Liver (tissue), 9 donors: ENCODE data around the gene GARIN5A. TPM values are rescaled to one million over a fixed set of nuclear protein-coding genes. Genes with fewer than 3 reads are reported as not detected.
A peak's percentile ranks its signal among the peaks of the same experiment; 100 is the strongest.

Experiments
- DNase-seq: peaks from one replicate; pipeline ENCODE4 v3.0.0-alpha.2; 2017; ENCODE audit warnings: low spot score
- H3K27ac ChIP-seq, 2 donors: one replicate each; pipeline ENCODE4 v1.7.0; 2013; ENCODE audit warnings: inconsistent platforms in 2 of 2, low read length in 2 of 2, control low read depth in 1 of 2, low read depth in 1 of 2, mild to moderate bottlenecking in 1 of 2
- H3K27me3 ChIP-seq, 4 donors: one replicate each; pipeline versions ENCODE4 v1.6.1 to v1.7.0; 2013; ENCODE audit warnings: low read length in 3 of 4, inconsistent platforms in 1 of 4, mild to moderate bottlenecking in 1 of 4, moderate library complexity in 1 of 4; ENCODE audit not compliant: control insufficient read depth in 4 of 4, insufficient read depth in 4 of 4
- H3K36me3 ChIP-seq, 4 donors: one replicate each; pipeline versions ENCODE4 v1.6.1 to v1.7.0; 2013; ENCODE audit warnings: low read length in 3 of 4, mild to moderate bottlenecking in 3 of 4, low read depth in 1 of 4, moderate library complexity in 1 of 4; ENCODE audit not compliant: control insufficient read depth in 4 of 4, insufficient read depth in 3 of 4
- H3K4me1 ChIP-seq, 4 donors: one replicate each; pipeline versions ENCODE4 v1.6.1 to v1.7.0; 2013; ENCODE audit warnings: low read length in 3 of 4, mild to moderate bottlenecking in 3 of 4, moderate library complexity in 1 of 4; ENCODE audit not compliant: control insufficient read depth in 4 of 4, insufficient read depth in 4 of 4
- H3K4me3 ChIP-seq, 3 donors: one replicate each; pipeline versions ENCODE4 v1.6.1 to v1.7.0; 2013; ENCODE audit warnings: low read length in 3 of 3, control low read depth in 1 of 3, low read depth in 1 of 3, mild to moderate bottlenecking in 1 of 3
- H3K9ac ChIP-seq, 2 donors: one replicate each; pipeline ENCODE4 v1.7.0; 2013; ENCODE audit warnings: low read length in 2 of 2, mild to moderate bottlenecking in 2 of 2, moderate library complexity in 2 of 2, control low read depth in 1 of 2, low read depth in 1 of 2
- H3K9me3 ChIP-seq, 4 donors: one replicate each; pipeline versions ENCODE4 v1.6.1 to v1.7.0; 2013; ENCODE audit warnings: low read length in 3 of 4; ENCODE audit not compliant: control insufficient read depth in 4 of 4
- EGR1 ChIP-seq, 2 donors: IDR thresholded peaks; 2 replicates each; pipeline ENCODE4 v1.6.1; 2016 to 2018; ENCODE audit warnings: antibody characterized with exemption in 2 of 2, low read depth in 2 of 2
- FOXA1 ChIP-seq: IDR thresholded peaks from 2 replicates; pipeline ENCODE4 v1.6.1; 2016; ENCODE audit warnings: antibody characterized with exemption
- GABPA ChIP-seq, 2 donors: IDR thresholded peaks in 1 of 2; conservative IDR thresholded peaks in 1 of 2; 2 replicates each; pipeline ENCODE4 v1.6.1; 2016; ENCODE audit warnings: antibody characterized with exemption in 2 of 2, mild to moderate bottlenecking in 1 of 2, moderate library complexity in 1 of 2
- HNF4A ChIP-seq, 2 donors: conservative IDR thresholded peaks; 2 replicates each; pipeline ENCODE4 v1.6.1; 2016; ENCODE audit warnings: antibody characterized with exemption in 2 of 2, mild to moderate bottlenecking in 2 of 2
- HNF4G ChIP-seq: IDR thresholded peaks from 2 replicates; pipeline ENCODE4 v1.6.1; 2016; ENCODE audit warnings: antibody characterized with exemption
- JUND ChIP-seq, 2 donors: IDR thresholded peaks; 2 replicates each; pipeline ENCODE4 v1.6.1; 2016; ENCODE audit warnings: antibody characterized with exemption in 2 of 2
- NR2F2 ChIP-seq: IDR thresholded peaks from 2 replicates; pipeline ENCODE4 v1.6.1; 2016; ENCODE audit warnings: antibody characterized with exemption
- RAD21 ChIP-seq, 2 donors: IDR thresholded peaks; 2 replicates each; pipeline ENCODE4 v1.6.1; 2016; ENCODE audit warnings: antibody characterized with exemption in 2 of 2, mild to moderate bottlenecking in 2 of 2
- RXRA ChIP-seq, 2 donors: IDR thresholded peaks; 2 replicates each; pipeline ENCODE4 v1.6.1; 2017 to 2018; ENCODE audit warnings: antibody characterized with exemption in 2 of 2, mild to moderate bottlenecking in 1 of 2
- SP1 ChIP-seq: IDR thresholded peaks from 2 replicates; pipeline ENCODE4 v1.6.1; 2018; ENCODE audit warnings: antibody characterized with exemption, mild to moderate bottlenecking
- TAF1 ChIP-seq: conservative IDR thresholded peaks from 2 replicates; pipeline ENCODE4 v1.6.1; 2016; ENCODE audit warnings: antibody characterized with exemption, mild to moderate bottlenecking
- YY1 ChIP-seq: IDR thresholded peaks from 2 replicates; pipeline ENCODE4 v1.6.1; 2016; ENCODE audit warnings: antibody characterized with exemption, mild to moderate bottlenecking
- WGBS: extraction: QIAGEN DNeasy Blood & Tissue Kit; methylation state at CpG from one replicate; pipeline ENCODE4 v1.1.7; 2013; 5-methylcytosine and 5-hydroxymethylcytosine counted together
- polyA plus RNA-seq, 2 donors: library from polyadenylated mRNA; stranded (reverse) in 1 of 2; unstranded in 1 of 2; fragments of 200-250 nt in 1 of 2; fragments of >200 nt in 1 of 2; fragmentation: Nextera tagmentation in 1 of 2; extraction: Ambion mirVana in 1 of 2; gene quantifications; one replicate each; pipeline versions ENCODE4 v1.2.1 to v1.2.3, GENCODE V29; 2013 to 2015
- total RNA-seq, 2 donors: library from RNA; depleted of rRNA; stranded (reverse); fragments of >200 nt; gene quantifications; one replicate each; pipeline ENCODE4 v1.2.3, GENCODE V29; 2014
- TF ChIP-seq, protein P1 (sequence below): IDR thresholded peaks from 2 replicates; pipeline ENCODE4 v1.6.1; 2016; ENCODE audit warnings: antibody characterized with exemption
- TF ChIP-seq, protein P2 (sequence below): IDR thresholded peaks from 2 replicates; pipeline ENCODE4 v1.6.1; 2016; ENCODE audit warnings: antibody characterized with exemption
- TF ChIP-seq, protein P3 (sequence below): IDR thresholded peaks from 2 replicates; pipeline ENCODE4 v1.6.1; 2016; ENCODE audit warnings: antibody characterized with exemption
- TF ChIP-seq, protein P4 (sequence below): IDR thresholded peaks from 2 replicates; pipeline ENCODE4 v1.6.1; 2016; ENCODE audit warnings: antibody characterized with exemption, mild to moderate bottlenecking
- TF ChIP-seq, protein P5 (sequence below): fragments of 150-350 bp; IDR thresholded peaks from 2 replicates; pipeline ENCODE4 v1.5.1; 2017; ENCODE audit warnings: improper control_type of control experiment, low read depth, low read length; ENCODE audit not compliant: missing input control
- donor health status: healthy.
- donor health status: healthy.
- donor health status: healthy.
- donor health status: healthy.
- donor health status: healthy.

The GARIN5A gene
- total and polyA plus RNA-seq, 4 donors = 0.42 to 1.7 (median 1.1) TPM

DNA sequence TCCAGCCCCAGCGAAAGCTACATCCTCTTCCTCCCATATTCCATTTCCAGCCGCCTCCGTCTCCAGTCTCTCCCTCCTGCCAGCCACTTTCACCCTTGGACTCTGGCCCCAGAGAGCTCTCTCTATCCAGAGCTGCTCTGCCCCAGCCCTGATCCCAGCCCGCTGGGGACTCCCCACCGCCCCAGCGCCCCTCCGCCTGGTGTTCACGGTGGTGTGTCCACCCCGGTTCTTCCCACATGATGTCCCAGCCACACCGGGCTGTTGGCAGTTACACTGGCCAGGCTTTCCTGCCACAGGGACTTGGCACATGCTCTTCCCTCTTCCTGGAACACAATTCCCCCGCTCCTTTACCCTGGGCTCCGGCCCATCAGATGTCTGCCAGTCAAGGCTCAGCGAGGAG lies 11.6 kb downstream of the GARIN5A start:
- H3K27me3 ChIP-seq = no peaks in the 10 kb centered on the region
- DNase-seq = no peak
- no peaks in the 10 kb centered on the region for H3K36me3 ChIP-seq
- TF ChIP-seq RXRA (IDR thresholded peaks at IDR 0.05) (no peak), TAF1 (no peak), NR2F2 (no peak), HNF4A (conservative IDR thresholded peaks at IDR 0.05) (peak in 1 of 2 donors; percentile 32), YY1 (no peak), SP1 (peak; percentile 14), GABPA (IDR thresholded peaks at IDR 0.05 in 1 of 2, conservative IDR thresholded peaks at IDR 0.05 in 1 of 2) (no peak), HNF4G (no peak), JUND (IDR thresholded peaks at IDR 0.05) (no peak), RAD21 (IDR thresholded peaks at IDR 0.05) (no peak), EGR1 (IDR thresholded peaks at IDR 0.05; ENCODE audit: low read depth in 2 of 2) (no peak), FOXA1 (no peak)
- TF ChIP-seq, protein P1, sequence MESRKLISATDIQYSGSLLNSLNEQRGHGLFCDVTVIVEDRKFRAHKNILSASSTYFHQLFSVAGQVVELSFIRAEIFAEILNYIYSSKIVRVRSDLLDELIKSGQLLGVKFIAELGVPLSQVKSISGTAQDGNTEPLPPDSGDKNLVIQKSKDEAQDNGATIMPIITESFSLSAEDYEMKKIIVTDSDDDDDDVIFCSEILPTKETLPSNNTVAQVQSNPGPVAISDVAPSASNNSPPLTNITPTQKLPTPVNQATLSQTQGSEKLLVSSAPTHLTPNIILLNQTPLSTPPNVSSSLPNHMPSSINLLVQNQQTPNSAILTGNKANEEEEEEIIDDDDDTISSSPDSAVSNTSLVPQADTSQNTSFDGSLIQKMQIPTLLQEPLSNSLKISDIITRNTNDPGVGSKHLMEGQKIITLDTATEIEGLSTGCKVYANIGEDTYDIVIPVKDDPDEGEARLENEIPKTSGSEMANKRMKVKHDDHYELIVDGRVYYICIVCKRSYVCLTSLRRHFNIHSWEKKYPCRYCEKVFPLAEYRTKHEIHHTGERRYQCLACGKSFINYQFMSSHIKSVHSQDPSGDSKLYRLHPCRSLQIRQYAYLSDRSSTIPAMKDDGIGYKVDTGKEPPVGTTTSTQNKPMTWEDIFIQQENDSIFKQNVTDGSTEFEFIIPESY = no peak
- TF ChIP-seq, protein P2, sequence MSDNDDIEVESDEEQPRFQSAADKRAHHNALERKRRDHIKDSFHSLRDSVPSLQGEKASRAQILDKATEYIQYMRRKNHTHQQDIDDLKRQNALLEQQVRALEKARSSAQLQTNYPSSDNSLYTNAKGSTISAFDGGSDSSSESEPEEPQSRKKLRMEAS = no peak
- TF ChIP-seq, protein P3, sequence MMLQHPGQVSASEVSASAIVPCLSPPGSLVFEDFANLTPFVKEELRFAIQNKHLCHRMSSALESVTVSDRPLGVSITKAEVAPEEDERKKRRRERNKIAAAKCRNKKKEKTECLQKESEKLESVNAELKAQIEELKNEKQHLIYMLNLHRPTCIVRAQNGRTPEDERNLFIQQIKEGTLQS = no peak
- TF ChIP-seq, protein P4, sequence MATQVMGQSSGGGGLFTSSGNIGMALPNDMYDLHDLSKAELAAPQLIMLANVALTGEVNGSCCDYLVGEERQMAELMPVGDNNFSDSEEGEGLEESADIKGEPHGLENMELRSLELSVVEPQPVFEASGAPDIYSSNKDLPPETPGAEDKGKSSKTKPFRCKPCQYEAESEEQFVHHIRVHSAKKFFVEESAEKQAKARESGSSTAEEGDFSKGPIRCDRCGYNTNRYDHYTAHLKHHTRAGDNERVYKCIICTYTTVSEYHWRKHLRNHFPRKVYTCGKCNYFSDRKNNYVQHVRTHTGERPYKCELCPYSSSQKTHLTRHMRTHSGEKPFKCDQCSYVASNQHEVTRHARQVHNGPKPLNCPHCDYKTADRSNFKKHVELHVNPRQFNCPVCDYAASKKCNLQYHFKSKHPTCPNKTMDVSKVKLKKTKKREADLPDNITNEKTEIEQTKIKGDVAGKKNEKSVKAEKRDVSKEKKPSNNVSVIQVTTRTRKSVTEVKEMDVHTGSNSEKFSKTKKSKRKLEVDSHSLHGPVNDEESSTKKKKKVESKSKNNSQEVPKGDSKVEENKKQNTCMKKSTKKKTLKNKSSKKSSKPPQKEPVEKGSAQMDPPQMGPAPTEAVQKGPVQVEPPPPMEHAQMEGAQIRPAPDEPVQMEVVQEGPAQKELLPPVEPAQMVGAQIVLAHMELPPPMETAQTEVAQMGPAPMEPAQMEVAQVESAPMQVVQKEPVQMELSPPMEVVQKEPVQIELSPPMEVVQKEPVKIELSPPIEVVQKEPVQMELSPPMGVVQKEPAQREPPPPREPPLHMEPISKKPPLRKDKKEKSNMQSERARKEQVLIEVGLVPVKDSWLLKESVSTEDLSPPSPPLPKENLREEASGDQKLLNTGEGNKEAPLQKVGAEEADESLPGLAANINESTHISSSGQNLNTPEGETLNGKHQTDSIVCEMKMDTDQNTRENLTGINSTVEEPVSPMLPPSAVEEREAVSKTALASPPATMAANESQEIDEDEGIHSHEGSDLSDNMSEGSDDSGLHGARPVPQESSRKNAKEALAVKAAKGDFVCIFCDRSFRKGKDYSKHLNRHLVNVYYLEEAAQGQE = no peak
- TF ChIP-seq, protein P5, sequence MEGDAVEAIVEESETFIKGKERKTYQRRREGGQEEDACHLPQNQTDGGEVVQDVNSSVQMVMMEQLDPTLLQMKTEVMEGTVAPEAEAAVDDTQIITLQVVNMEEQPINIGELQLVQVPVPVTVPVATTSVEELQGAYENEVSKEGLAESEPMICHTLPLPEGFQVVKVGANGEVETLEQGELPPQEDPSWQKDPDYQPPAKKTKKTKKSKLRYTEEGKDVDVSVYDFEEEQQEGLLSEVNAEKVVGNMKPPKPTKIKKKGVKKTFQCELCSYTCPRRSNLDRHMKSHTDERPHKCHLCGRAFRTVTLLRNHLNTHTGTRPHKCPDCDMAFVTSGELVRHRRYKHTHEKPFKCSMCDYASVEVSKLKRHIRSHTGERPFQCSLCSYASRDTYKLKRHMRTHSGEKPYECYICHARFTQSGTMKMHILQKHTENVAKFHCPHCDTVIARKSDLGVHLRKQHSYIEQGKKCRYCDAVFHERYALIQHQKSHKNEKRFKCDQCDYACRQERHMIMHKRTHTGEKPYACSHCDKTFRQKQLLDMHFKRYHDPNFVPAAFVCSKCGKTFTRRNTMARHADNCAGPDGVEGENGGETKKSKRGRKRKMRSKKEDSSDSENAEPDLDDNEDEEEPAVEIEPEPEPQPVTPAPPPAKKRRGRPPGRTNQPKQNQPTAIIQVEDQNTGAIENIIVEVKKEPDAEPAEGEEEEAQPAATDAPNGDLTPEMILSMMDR = no peak
- H3K4me3 ChIP-seq = no peak overlapping the region
- H3K27ac ChIP-seq = no peak overlapping the region
- 46% methylated on average over 13 of the region's 13 CpGs for WGBS
- no peak overlapping the region for H3K9ac ChIP-seq
- no peaks in the 10 kb centered on the region for H3K9me3 ChIP-seq
- no peaks in the 10 kb centered on the region for H3K4me1 ChIP-seq

DNA sequence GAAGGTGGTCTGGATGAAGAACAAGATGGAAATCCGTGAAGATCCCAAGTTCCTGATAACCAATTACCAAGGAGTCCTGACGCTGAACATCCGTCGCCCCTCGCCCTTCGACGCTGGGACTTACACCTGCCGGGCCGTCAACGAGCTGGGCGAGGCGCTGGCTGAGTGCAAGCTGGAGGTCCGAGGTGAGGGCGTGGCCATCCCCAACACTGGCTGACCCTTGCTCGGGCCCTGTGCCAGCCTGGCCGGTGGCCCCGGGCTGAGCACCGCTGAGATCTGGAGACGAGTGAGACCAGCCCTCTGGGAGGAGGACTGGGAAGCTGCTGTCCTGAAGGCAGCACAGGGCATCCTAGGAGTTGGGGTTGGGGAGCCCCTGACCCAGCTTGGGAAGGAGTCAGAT lies 12.3 kb downstream of the GARIN5A start:
- no peaks in the 10 kb centered on the region for H3K27me3 ChIP-seq
- DNase-seq = no peak
- H3K4me3 ChIP-seq = no peak overlapping the region
- H3K9ac ChIP-seq = no peak overlapping the region
- no peaks in the 10 kb centered on the region for H3K9me3 ChIP-seq
- WGBS = 69% methylated on average over 19 of the region's 19 CpGs
- no peaks in the 10 kb centered on the region for H3K36me3 ChIP-seq
- TF ChIP-seq, protein P1 = no peak
- TF ChIP-seq RXRA (IDR thresholded peaks at IDR 0.05) = no peak
- TF ChIP-seq EGR1 (IDR thresholded peaks at IDR 0.05; ENCODE audit: low read depth in 2 of 2) = no peak
- no peak for TF ChIP-seq GABPA (IDR thresholded peaks at IDR 0.05 in 1 of 2, conservative IDR thresholded peaks at IDR 0.05 in 1 of 2)
- H3K4me1 ChIP-seq = no peaks in the 10 kb centered on the region
- no peak overlapping the region for H3K27ac ChIP-seq
